Loucy (cell line): Measurements from ENCODE around the gene PNPLA1.

Experiments
- H2AFZ ChIP-seq: fragments of 200-600 bp; sonication (generic); 2 replicates; pipeline ENCODE4 v1.6.0; 2016; ENCODE audit warnings: antibody characterized with exemption, mild to moderate bottlenecking, low read length, moderate library complexity
- H3F3A ChIP-seq: fragments of 200-600 bp; 2 replicates; pipeline ENCODE4 v1.6.0; 2016; ENCODE audit warnings: antibody characterized with exemption, low read depth, mild to moderate bottlenecking
- H3K27me3 ChIP-seq: fragments of 200-600 bp; sonication (generic); 2 replicates; pipeline ENCODE4 v1.6.1; 2014; ENCODE audit warnings: low read length, mild to moderate bottlenecking; ENCODE audit not compliant: insufficient read depth, poor library complexity, severe bottlenecking
- H3K36me3 ChIP-seq: fragments of 200-600 bp; sonication (generic); 2 replicates; pipeline ENCODE4 v1.6.1; 2016; ENCODE audit warnings: low read length; ENCODE audit not compliant: insufficient read depth
- H3K4me1 ChIP-seq: fragments of 200-600 bp; sonication (generic); 2 replicates; pipeline ENCODE4 v1.5.1; 2014; ENCODE audit warnings: low read length, mild to moderate bottlenecking; ENCODE audit not compliant: insufficient read depth, poor library complexity, severe bottlenecking
- H3K4me2 ChIP-seq: fragments of 200-600 bp; sonication (generic); 2 replicates; pipeline ENCODE4 v1.6.0; 2014; ENCODE audit warnings: antibody characterized with exemption, low read length, low read depth, mild to moderate bottlenecking; ENCODE audit not compliant: poor library complexity, severe bottlenecking
- H3K4me3 ChIP-seq: fragments of 200-600 bp; sonication (generic); 2 replicates; pipeline ENCODE4 v1.5.1; 2014; ENCODE audit warnings: low read length, mild to moderate bottlenecking, mixed read lengths; ENCODE audit not compliant: poor library complexity, severe bottlenecking
- H3K79me2 ChIP-seq: fragments of 200-600 bp; sonication (generic); 2 replicates; pipeline ENCODE4 v1.6.1; 2014; ENCODE audit warnings: low read length; ENCODE audit not compliant: insufficient read depth
- H3K9ac ChIP-seq: fragments of 200-600 bp; sonication (generic); 2 replicates; pipeline ENCODE4 v1.6.0; 2014; ENCODE audit warnings: mild to moderate bottlenecking, low read depth, low read length, moderate library complexity; ENCODE audit not compliant: poor library complexity, severe bottlenecking
- H3K9me2 ChIP-seq: fragments of 200-600 bp; sonication (generic); replicated peaks from 2 replicates; pipeline ENCODE4 v1.6.1; 2016; ENCODE audit warnings: low read depth, low read length, mixed read lengths
- H3K9me3 ChIP-seq: fragments of 200-600 bp; sonication (generic); 2 replicates; pipeline ENCODE4 v1.6.1; 2014; ENCODE audit warnings: mild to moderate bottlenecking, antibody characterized with exemption, low read length, low read depth; ENCODE audit not compliant: insufficient read depth
- H4K20me1 ChIP-seq: fragments of 200-600 bp; sonication (generic); 2 replicates; pipeline ENCODE4 v1.6.0; 2014; ENCODE audit warnings: antibody characterized with exemption, low read length, mild to moderate bottlenecking; ENCODE audit not compliant: insufficient read depth, poor library complexity, severe bottlenecking
- EZH2phosphoT487 ChIP-seq: fragments of 200-600 bp; IDR thresholded peaks from 2 replicates; pipeline ENCODE4 v1.6.1; 2018; ENCODE audit warnings: antibody characterized with exemption, mild to moderate bottlenecking, moderate library complexity, borderline replicate concordance
- TF ChIP-seq, protein P1 (sequence below): fragments of 200-600 bp; sonication (generic); conservative IDR thresholded peaks from 2 replicates; pipeline ENCODE4 v1.5.1; 2014; ENCODE audit warnings: mild to moderate bottlenecking, antibody characterized with exemption, low read length

The PNPLA1 gene

DNA sequence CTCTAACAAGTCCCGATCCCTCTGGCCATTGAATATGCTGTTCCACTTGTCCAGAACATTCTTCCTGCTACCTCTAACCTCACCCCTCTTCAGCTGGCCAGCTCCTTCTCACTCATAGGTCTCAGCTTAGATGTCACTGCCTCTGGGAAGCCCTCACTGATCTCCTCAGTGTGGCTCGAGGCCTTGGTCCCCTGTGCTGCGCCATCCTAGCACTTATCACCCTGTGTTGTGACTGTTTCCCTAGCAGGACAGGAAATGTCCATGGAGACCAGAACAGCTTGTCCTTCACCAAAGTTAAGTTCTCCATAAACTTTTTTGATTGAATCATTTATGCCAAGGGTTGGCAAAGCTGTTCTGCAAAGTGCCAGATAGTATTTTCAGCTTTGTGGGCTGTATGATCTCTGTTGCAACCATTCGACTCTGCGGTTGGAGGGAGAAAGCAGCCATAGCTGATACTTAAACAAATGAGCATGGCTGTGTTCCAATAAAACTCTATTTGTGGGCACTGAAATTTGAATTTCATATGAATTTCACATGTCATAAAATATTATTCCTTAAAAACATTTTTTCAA is 73.3 kb downstream of the PNPLA1 start:
- no peak for TF ChIP-seq EZH2phosphoT487
- TF ChIP-seq, protein P1, sequence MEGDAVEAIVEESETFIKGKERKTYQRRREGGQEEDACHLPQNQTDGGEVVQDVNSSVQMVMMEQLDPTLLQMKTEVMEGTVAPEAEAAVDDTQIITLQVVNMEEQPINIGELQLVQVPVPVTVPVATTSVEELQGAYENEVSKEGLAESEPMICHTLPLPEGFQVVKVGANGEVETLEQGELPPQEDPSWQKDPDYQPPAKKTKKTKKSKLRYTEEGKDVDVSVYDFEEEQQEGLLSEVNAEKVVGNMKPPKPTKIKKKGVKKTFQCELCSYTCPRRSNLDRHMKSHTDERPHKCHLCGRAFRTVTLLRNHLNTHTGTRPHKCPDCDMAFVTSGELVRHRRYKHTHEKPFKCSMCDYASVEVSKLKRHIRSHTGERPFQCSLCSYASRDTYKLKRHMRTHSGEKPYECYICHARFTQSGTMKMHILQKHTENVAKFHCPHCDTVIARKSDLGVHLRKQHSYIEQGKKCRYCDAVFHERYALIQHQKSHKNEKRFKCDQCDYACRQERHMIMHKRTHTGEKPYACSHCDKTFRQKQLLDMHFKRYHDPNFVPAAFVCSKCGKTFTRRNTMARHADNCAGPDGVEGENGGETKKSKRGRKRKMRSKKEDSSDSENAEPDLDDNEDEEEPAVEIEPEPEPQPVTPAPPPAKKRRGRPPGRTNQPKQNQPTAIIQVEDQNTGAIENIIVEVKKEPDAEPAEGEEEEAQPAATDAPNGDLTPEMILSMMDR = no peak
- Histone ChIP-seq H3K9me2 (no peaks in the 10 kb centered on the region), H3K4me2 (no peak overlapping the region), H4K20me1 (no peaks in the 10 kb centered on the region), H3F3A (no peaks in the 10 kb centered on the region), H3K36me3 (no peaks in the 10 kb centered on the region), H3K9me3 (no peaks in the 10 kb centered on the region), H3K4me3 (no peak overlapping the region), H3K27me3 (no peaks in the 10 kb centered on the region), H3K79me2 (no peaks in the 10 kb centered on the region), H3K9ac (no peak overlapping the region), H3K4me1 (no peaks in the 10 kb centered on the region), H2AFZ (no peak overlapping the region)

DNA sequence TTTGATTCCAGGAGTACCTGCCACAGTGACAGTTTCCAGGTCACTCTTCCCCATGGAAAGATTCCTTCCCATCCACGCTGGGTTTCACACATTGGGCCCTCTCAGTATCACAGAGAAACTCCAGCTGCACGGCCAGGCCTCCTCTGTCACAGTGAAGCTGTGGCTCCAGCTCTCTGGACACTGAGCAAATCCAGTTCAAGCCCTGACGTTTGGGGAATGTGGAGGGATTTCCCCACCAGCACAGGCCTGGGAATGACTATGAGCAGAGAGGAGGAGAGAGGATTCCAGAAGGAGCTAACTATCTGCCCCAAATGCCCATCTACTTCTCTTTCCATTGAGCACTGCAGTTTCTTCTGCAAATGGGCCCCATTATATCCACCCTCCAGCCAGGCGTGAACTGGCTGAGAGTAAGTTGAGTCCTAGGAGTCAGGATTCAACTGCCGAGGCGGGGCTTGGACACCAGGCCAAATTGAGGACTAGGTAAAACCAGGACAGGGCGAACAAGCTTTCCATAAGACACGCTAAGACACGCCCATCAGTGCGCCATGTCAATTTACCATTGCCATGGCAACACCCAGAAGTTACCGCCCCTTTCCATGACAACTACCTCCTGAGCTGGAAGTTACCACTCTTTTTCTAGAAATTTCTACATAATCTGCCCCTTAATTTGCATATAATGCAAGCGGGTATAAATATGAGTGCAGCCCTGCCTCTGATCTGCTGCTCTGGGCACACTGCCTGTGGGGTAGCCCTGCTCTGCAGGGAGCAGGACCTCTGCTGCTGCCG is 76.0 kb downstream of the PNPLA1 start:
- Histone ChIP-seq H3K36me3 (no peaks in the 10 kb centered on the region), H3K27me3 (no peaks in the 10 kb centered on the region), H3K9ac (no peak overlapping the region), H2AFZ (no peak overlapping the region), H3K4me3 (no peak overlapping the region), H3K9me2 (no peaks in the 10 kb centered on the region), H3K4me1 (peaks cover 6% of the 10 kb centered on the region), H3F3A (no peaks in the 10 kb centered on the region), H3K9me3 (no peaks in the 10 kb centered on the region), H3K79me2 (no peaks in the 10 kb centered on the region), H4K20me1 (no peaks in the 10 kb centered on the region), H3K4me2 (no peak overlapping the region)
- TF ChIP-seq EZH2phosphoT487 = no peak
- TF ChIP-seq, protein P1 = no peak

DNA sequence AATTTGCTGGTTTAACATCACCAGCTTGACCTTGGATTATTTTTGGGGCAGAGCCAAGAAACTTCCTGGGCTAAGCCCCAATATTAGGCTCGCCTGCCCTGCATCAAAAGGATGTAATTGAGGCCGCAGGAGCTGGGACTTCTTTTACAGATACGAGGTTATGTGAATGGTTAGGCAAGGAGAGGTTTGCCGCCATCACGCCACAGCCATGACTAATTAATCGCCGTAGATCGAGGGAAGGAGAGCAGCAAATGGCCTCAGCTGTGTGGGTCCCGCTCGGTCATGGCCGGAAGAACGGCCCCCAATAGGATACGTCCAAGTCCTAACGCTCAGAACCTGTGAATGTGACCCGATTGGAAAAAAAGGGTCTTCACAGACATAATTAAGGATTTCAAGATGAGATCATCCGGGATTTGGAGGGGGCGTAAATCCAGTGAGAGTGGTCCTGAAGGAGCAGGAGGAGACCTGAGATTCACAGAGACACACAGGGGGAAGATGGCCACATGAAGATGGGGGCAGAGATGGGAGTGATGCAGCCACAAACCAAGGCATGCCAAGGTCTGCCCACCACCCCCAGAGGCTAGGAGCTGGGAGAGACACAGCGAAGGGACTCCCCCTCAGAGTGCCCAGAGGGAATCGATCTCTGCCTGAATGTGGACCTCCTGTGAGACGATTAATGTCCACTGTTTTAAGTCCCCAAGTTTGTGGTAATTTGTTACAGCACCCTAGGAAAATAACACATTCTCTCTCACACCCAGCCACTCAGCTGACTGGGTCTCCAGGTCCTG is 76.8 kb downstream of the PNPLA1 start:
- Histone ChIP-seq H3K9me3 (no peaks in the 10 kb centered on the region), H3K9me2 (no peaks in the 10 kb centered on the region), H3K27me3 (no peaks in the 10 kb centered on the region), H3K4me1 (peaks cover 9% of the 10 kb centered on the region), H3K4me3 (no peak overlapping the region), H3K79me2 (no peaks in the 10 kb centered on the region), H3K36me3 (no peaks in the 10 kb centered on the region), H4K20me1 (no peaks in the 10 kb centered on the region), H3F3A (no peaks in the 10 kb centered on the region), H2AFZ (no peak overlapping the region), H3K4me2 (no peak overlapping the region), H3K9ac (no peak overlapping the region)
- TF ChIP-seq EZH2phosphoT487 = no peak
- TF ChIP-seq, protein P1 = no peak
